ENCODE results near the gene GK2. TPM values are rescaled to one million over a fixed set of nuclear protein-coding genes. Genes with fewer than 3 reads are reported as not detected.

Gene GK2
- total and polyA plus RNA-seq, 10 donors: not detected

GRCh38 chr4:79446145-79446544, 38.1 kb upstream of the GK2 start:
- Histone ChIP-seq H3K4me3 (no peak overlapping the region), H3K27ac (no peak overlapping the region), H3K36me3 (no peaks in the 10 kb centered on the region), H3K9me3 (no peaks in the 10 kb centered on the region), H3K4me1 (no peaks in the 10 kb centered on the region), H3K27me3 (replicated peaks in 1 of 7) (no peaks in the 10 kb centered on the region)
- DNase-seq: no peak
- intact Hi-C loops (cut with DNase I; ENCODE audit: low total_unique reads): no loop called here
- TF ChIP-seq CTCF (IDR thresholded peaks at IDR 0.05 in 8 of 11, conservative IDR thresholded peaks at IDR 0.05 in 3 of 11): no peak
- no peak for TF ChIP-seq POLR2AphosphoS5 (IDR thresholded peaks at IDR 0.05)
- TF ChIP-seq POLR2A (IDR thresholded peaks at IDR 0.05): no peak
- 85 to 96% (median 91%) methylated on average over 4 of the region's 4 CpGs for WGBS, 5 donors

- Histone ChIP-seq H3K9me3 (no peaks in the 10 kb centered on the region), H3K27ac (no peak overlapping the region), H3K4me3 (no peak overlapping the region), H3K27me3 (replicated peaks in 1 of 7) (no peaks in the 10 kb centered on the region), H3K4me1 (no peaks in the 10 kb centered on the region), H3K36me3 (no peaks in the 10 kb centered on the region)
- intact Hi-C loops (cut with DNase I; ENCODE audit: low total_unique reads): no loop called here
- TF ChIP-seq POLR2A (IDR thresholded peaks at IDR 0.05) (no peak), POLR2AphosphoS5 (IDR thresholded peaks at IDR 0.05) (no peak), CTCF (IDR thresholded peaks at IDR 0.05 in 8 of 11, conservative IDR thresholded peaks at IDR 0.05 in 3 of 11) (no peak)
- DNase-seq: no peak
- 61 to 76% (median 67%) methylated on average over 5 of the region's 5 CpGs for WGBS, 5 donors
Measured at GRCh38 chr4:79445371-79445781, 37.3 kb upstream of the GK2 start.

- TF ChIP-seq CTCF (IDR thresholded peaks at IDR 0.05 in 8 of 11, conservative IDR thresholded peaks at IDR 0.05 in 3 of 11) (no peak), POLR2A (IDR thresholded peaks at IDR 0.05) (no peak), POLR2AphosphoS5 (IDR thresholded peaks at IDR 0.05) (no peak)
- Histone ChIP-seq H3K27ac (no peak overlapping the region), H3K4me1 (no peaks in the 10 kb centered on the region), H3K27me3 (replicated peaks in 1 of 7) (no peaks in the 10 kb centered on the region), H3K9me3 (peaks cover 0 to 6% (median 0%) of the 10 kb centered on the region in 8 donors), H3K36me3 (no peaks in the 10 kb centered on the region), H3K4me3 (no peak overlapping the region)
- 85 to 97% (median 96%) methylated on average over 3 of the region's 3 CpGs for WGBS, 5 donors
- no peak for DNase-seq
- intact Hi-C loops (cut with DNase I; ENCODE audit: low total_unique reads): no loop called here
Measured at GRCh38 chr4:79442422-79442821, 34.4 kb upstream of the GK2 start.

- Histone ChIP-seq H3K9me3 (peaks cover 0 to 6% (median 0%) of the 10 kb centered on the region in 8 donors), H3K4me1 (no peaks in the 10 kb centered on the region), H3K4me3 (no peak overlapping the region), H3K27me3 (replicated peaks in 1 of 7) (no peaks in the 10 kb centered on the region), H3K36me3 (no peaks in the 10 kb centered on the region), H3K27ac (no peak overlapping the region)
- DNase-seq: no peak
- intact Hi-C loops (cut with DNase I; ENCODE audit: low total_unique reads): no loop called here
- 78 to 95% (median 88%) methylated on average over 1 of the region's 1 CpG for WGBS, 5 donors
- TF ChIP-seq CTCF (IDR thresholded peaks at IDR 0.05 in 8 of 11, conservative IDR thresholded peaks at IDR 0.05 in 3 of 11): no peak
- TF ChIP-seq POLR2AphosphoS5 (IDR thresholded peaks at IDR 0.05): no peak
Measured at GRCh38 chr4:79439489-79439888, 31.5 kb upstream of the GK2 start.
